ENCODE results near the gene SLC7A5.
A peak's percentile ranks its signal among the peaks of the same experiment; 100 is the strongest.
"Not testable (repeated sequence)": the region's sequence is repeated elsewhere in the genome, so short reads cannot be mapped to it uniquely, and the experiment has no call there.

SLC7A5 gene

DNA sequence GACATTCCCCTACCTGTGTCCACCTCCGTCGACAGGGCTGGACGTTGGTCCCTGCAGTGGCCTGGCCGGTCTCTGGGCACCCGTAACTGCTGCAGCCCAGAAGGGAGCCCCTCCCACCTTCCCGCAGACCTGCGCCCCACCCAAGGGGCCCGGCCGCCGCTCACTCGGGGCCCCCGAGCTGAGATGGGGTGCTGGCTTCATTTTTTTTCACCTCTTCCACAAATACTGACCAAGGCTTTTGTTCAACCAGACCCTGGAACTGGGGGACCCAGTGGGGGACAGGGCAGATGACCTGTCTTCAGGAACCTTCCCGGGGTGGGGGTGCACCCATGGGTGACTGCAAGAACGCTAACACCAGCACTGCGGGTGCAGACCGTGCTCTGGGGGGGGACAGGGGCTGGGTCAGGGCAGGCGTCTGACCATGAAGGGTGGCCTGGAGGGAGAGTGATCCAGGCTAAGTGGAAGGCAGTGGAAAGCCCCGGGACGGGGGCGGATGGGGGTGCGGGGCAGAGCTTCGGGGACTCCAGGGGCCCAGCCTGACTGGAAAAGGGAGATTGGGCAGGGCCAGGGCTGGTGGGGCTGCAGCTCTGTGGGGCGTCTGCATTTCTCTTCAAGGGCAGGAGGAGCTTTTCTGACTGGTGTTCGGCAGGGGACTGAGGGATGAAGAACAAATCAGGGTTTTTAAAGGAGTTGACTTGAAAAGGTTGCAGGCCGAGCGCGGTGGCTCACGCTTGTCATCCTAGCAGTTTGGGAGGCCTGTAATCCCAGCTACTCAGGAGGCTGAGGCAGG is 42.3 kb downstream of the SLC7A5 start:
- Histone ChIP-seq H3K9me3 (ENCODE audit: insufficient read depth, low read length, severe bottlenecking) (no peaks in the 10 kb centered on the region), H3K27me3 (ENCODE audit: insufficient read depth, low read length, poor library complexity) (no peaks in the 10 kb centered on the region), H3K4me3 (ENCODE audit: low read depth in 1 of 2, low read length in 2 of 2) (no peak overlapping the region), H4K20me1 (ENCODE audit: insufficient read depth, low read length) (peaks cover 32% of the 10 kb centered on the region), H3K27ac (ENCODE audit: low read length) (no peak overlapping the region; the same call in 1 of the 2 replicates), H3K4me2 (ENCODE audit: insufficient read depth, low read length) (no peak overlapping the region), H3K36me3 (ENCODE audit: insufficient read depth, low read length) (peaks cover 23% of the 10 kb centered on the region), H2AFZ (ENCODE audit: low read depth, low read length) (no peak overlapping the region), H3K9ac (ENCODE audit: low read depth, low read length) (no peak overlapping the region), H3K79me2 (ENCODE audit: insufficient read depth, low read length) (no peaks in the 10 kb centered on the region), H3K4me1 (ENCODE audit: insufficient read depth, low read length) (no peaks in the 10 kb centered on the region)
- no peak for TF ChIP-seq EZH2 (IDR thresholded peaks at IDR 0.05; ENCODE audit: borderline replicate concordance, low read depth, low read length, severe bottlenecking)
- TF ChIP-seq, protein P1, sequence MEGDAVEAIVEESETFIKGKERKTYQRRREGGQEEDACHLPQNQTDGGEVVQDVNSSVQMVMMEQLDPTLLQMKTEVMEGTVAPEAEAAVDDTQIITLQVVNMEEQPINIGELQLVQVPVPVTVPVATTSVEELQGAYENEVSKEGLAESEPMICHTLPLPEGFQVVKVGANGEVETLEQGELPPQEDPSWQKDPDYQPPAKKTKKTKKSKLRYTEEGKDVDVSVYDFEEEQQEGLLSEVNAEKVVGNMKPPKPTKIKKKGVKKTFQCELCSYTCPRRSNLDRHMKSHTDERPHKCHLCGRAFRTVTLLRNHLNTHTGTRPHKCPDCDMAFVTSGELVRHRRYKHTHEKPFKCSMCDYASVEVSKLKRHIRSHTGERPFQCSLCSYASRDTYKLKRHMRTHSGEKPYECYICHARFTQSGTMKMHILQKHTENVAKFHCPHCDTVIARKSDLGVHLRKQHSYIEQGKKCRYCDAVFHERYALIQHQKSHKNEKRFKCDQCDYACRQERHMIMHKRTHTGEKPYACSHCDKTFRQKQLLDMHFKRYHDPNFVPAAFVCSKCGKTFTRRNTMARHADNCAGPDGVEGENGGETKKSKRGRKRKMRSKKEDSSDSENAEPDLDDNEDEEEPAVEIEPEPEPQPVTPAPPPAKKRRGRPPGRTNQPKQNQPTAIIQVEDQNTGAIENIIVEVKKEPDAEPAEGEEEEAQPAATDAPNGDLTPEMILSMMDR (IDR thresholded peaks at IDR 0.05; ENCODE audit: borderline replicate concordance, extremely low read depth, low read length, poor library complexity, severe bottlenecking) = no peak
- DNase-seq (no peak), ATAC-seq (ENCODE audit: insufficient read depth, low read depth) (peak; percentile 23; the same call in 2 of the 3 replicates)

DNA sequence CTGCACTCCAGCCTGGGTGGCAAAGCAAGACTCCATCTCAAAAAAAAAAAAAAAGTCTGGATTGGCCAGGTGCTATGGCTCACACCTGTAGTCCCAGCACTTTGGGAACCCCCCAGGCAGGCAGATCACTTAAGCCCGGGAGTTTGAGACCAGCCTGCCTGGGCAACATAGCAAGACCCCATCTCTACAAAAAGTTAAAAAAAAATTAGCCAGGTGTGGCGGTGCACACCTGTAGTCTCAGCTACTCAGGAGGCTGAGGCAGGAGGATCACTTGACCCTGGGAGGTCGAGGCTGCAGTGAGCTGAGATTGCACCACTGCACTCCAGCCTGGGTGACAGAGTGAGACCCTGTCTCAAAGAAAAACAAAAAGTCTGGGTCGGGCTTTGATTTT is 42.9 kb downstream of the SLC7A5 start:
- H3K79me2 ChIP-seq (ENCODE audit: insufficient read depth, low read length); ATAC-seq (ENCODE audit: insufficient read depth, low read depth); H2AFZ ChIP-seq (ENCODE audit: low read depth, low read length); H3K4me3 ChIP-seq (ENCODE audit: low read depth in 1 of 2, low read length in 2 of 2); H3K9me3 ChIP-seq (ENCODE audit: insufficient read depth, low read length, severe bottlenecking); H3K27ac ChIP-seq (ENCODE audit: low read length); H3K4me2 ChIP-seq (ENCODE audit: insufficient read depth, low read length); DNase-seq; H3K9ac ChIP-seq (ENCODE audit: low read depth, low read length); H3K4me1 ChIP-seq (ENCODE audit: insufficient read depth, low read length); H3K27me3 ChIP-seq (ENCODE audit: insufficient read depth, low read length, poor library complexity): not testable (repeated sequence)
- peaks cover 31% of the 10 kb centered on the region for H4K20me1 ChIP-seq (ENCODE audit: insufficient read depth, low read length)
- H3K36me3 ChIP-seq (ENCODE audit: insufficient read depth, low read length) = peaks cover 17% of the 10 kb centered on the region

DNA sequence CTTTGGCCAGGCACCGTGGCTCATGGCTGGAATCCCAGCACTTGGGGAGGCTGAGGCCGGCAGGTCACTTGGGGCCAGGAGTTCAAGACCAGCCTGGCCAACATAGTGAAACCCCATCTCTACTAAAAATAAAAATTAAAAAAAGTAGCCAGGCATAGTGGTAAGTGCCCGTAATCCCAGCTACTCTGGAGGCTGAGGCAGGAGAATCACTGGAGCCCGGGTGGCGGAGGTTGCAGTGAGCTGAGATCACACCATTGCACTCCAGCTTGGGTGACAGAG is 43.5 kb downstream of the SLC7A5 start:
- not testable (repeated sequence) for H3K4me2 ChIP-seq (ENCODE audit: insufficient read depth, low read length); H3K27me3 ChIP-seq (ENCODE audit: insufficient read depth, low read length, poor library complexity); H3K9me3 ChIP-seq (ENCODE audit: insufficient read depth, low read length, severe bottlenecking); ATAC-seq (ENCODE audit: insufficient read depth, low read depth); H2AFZ ChIP-seq (ENCODE audit: low read depth, low read length); H3K79me2 ChIP-seq (ENCODE audit: insufficient read depth, low read length); H3K27ac ChIP-seq (ENCODE audit: low read length); H3K4me3 ChIP-seq (ENCODE audit: low read depth in 1 of 2, low read length in 2 of 2); DNase-seq; H3K9ac ChIP-seq (ENCODE audit: low read depth, low read length)
- peaks cover 24% of the 10 kb centered on the region for H4K20me1 ChIP-seq (ENCODE audit: insufficient read depth, low read length)
- peaks cover 12% of the 10 kb centered on the region for H3K4me1 ChIP-seq (ENCODE audit: insufficient read depth, low read length)
- peaks cover 11% of the 10 kb centered on the region for H3K36me3 ChIP-seq (ENCODE audit: insufficient read depth, low read length)

DNA sequence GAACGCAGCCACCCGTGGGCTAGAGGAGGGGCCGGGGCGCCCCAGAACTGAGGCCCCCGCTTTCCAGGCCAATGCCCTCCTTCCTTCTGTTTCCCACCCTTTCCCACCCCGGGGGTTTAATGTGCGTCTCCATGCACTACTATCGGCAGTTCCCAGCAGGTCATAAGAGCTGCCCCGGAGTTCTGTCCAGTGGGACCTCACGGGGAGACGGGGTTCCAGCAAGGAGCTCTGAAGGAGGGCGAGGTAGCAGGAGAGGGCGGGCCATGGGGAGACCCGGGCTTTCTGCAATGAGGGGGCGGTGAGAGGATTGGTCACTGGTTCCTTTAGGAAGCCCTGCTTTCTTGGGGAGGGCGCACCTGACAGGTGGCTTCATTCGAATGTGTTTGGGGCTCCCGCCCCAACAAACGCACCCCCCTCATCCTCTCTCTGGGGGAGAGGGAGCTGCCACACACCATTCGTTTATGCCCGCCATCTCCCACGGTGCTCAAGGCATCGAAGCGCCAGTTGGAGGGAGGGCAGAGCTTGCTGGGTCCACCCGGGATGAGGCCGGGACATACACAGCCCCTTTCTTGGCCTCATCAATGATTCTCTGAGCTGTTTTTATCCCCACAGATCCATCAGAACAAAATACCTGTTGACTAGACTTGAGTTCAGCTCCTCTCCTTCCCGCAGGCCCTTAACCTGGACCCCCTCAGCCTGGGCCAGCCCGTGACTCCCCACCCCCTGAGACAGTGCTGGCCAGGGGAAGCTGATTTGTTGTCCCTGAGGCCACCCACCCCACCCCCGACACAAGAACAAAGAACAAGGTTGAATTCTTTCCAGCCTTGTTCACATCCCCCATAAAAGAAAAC is 44.1 kb downstream of the SLC7A5 start:
- Histone ChIP-seq H2AFZ (ENCODE audit: low read depth, low read length) (no peak overlapping the region), H3K27me3 (ENCODE audit: insufficient read depth, low read length, poor library complexity) (no peaks in the 10 kb centered on the region), H3K4me3 (ENCODE audit: low read depth in 1 of 2, low read length in 2 of 2) (no peak overlapping the region), H3K9me3 (ENCODE audit: insufficient read depth, low read length, severe bottlenecking) (no peaks in the 10 kb centered on the region), H3K27ac (ENCODE audit: low read length) (no peak overlapping the region), H3K79me2 (ENCODE audit: insufficient read depth, low read length) (no peaks in the 10 kb centered on the region), H3K4me1 (ENCODE audit: insufficient read depth, low read length) (peaks cover 12% of the 10 kb centered on the region), H3K9ac (ENCODE audit: low read depth, low read length) (no peak overlapping the region), H3K4me2 (ENCODE audit: insufficient read depth, low read length) (no peak overlapping the region), H3K36me3 (ENCODE audit: insufficient read depth, low read length) (peaks cover 6% of the 10 kb centered on the region), H4K20me1 (ENCODE audit: insufficient read depth, low read length) (peaks cover 20% of the 10 kb centered on the region)
- TF ChIP-seq, protein P1 (IDR thresholded peaks at IDR 0.05; ENCODE audit: borderline replicate concordance, extremely low read depth, low read length, poor library complexity, severe bottlenecking) = no peak
- TF ChIP-seq EZH2 (IDR thresholded peaks at IDR 0.05; ENCODE audit: borderline replicate concordance, low read depth, low read length, severe bottlenecking) = no peak
- no peak for DNase-seq
- ATAC-seq (ENCODE audit: insufficient read depth, low read depth) = no peak
